ENCODE results near the gene DIAPH2. TPM values are rescaled to one million over a fixed set of nuclear protein-coding genes. Genes with fewer than 3 reads are reported as not detected.

Gene DIAPH2
- total RNA-seq, 1 donor from 2014 or later: 18.9 TPM

GRCh38 chrX:97294041-97294440 is 609.4 kb downstream of the DIAPH2 start:
- Mint-ChIP-seq H3K4me3 (no peak overlapping the region), H3K9me3 (peaks cover 8% of the 10 kb centered on the region), H3K4me1 (ENCODE audit: unreplicated experiment) (peaks cover 9% of the 10 kb centered on the region), H3K27ac (no peak overlapping the region), H3K27me3 (no peaks in the 10 kb centered on the region), H3K36me3 (peaks cover 7% of the 10 kb centered on the region)
- TF ChIP-seq CTCF (conservative IDR thresholded peaks at IDR 0.05): no peak
- no peak for DNase-seq (ENCODE audit: extremely low spot score, unreplicated experiment)

DNA sequence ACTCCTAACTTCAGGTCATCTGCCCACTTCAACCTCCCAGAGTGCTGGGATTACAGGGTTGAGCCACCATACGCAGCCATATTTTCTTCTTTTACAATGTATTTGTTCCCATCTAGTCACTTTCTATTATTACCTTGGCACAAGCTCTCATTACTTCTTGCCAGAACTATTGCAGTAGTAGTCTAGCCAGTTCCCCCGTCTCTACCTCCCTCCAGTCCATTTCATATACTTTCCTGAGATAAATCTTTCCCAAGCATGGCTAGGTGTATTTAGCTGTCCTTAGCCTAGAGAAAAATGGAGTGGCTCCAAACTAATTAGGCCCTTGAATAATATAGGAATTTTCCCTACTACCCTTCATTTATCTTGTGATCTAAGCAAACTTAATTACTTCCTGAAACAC is 611.3 kb downstream of the DIAPH2 start:
- Mint-ChIP-seq H3K4me3 (no peak overlapping the region), H3K4me1 (ENCODE audit: unreplicated experiment) (peaks cover 4% of the 10 kb centered on the region), H3K9me3 (peaks cover 8% of the 10 kb centered on the region), H3K27me3 (no peaks in the 10 kb centered on the region), H3K36me3 (peaks cover 7% of the 10 kb centered on the region), H3K27ac (no peak overlapping the region)
- DNase-seq (ENCODE audit: extremely low spot score, unreplicated experiment): no peak
- no peak for TF ChIP-seq CTCF (conservative IDR thresholded peaks at IDR 0.05)

GRCh38 chrX:97306771-97307470 is 622.3 kb downstream of the DIAPH2 start:
- no peak overlapping the region for H3K27ac Mint-ChIP-seq

GRCh38 chrX:97308171-97308570 is 623.5 kb downstream of the DIAPH2 start:
- H3K36me3 Mint-ChIP-seq: peaks cover 4% of the 10 kb centered on the region
- H3K4me1 Mint-ChIP-seq (ENCODE audit: unreplicated experiment): peaks cover 11% of the 10 kb centered on the region
- no peak for DNase-seq (ENCODE audit: extremely low spot score, unreplicated experiment)
- no peaks in the 10 kb centered on the region for H3K27me3 Mint-ChIP-seq
- TF ChIP-seq CTCF (conservative IDR thresholded peaks at IDR 0.05): no peak
- no peak overlapping the region for H3K4me3 Mint-ChIP-seq
- H3K9me3 Mint-ChIP-seq: peaks cover 9% of the 10 kb centered on the region
- no peak overlapping the region for H3K27ac Mint-ChIP-seq

More at GRCh38 chrX:97306771-97307470, 622.3 kb downstream of the DIAPH2 start:
- TF ChIP-seq CTCF (conservative IDR thresholded peaks at IDR 0.05): no peak
- Mint-ChIP-seq H3K4me1 (ENCODE audit: unreplicated experiment) (peaks cover 11% of the 10 kb centered on the region), H3K36me3 (peaks cover 4% of the 10 kb centered on the region), H3K27me3 (no peaks in the 10 kb centered on the region), H3K4me3 (no peak overlapping the region), H3K9me3 (peaks cover 9% of the 10 kb centered on the region)
- DNase-seq (ENCODE audit: extremely low spot score, unreplicated experiment): no peak

- Mint-ChIP-seq H3K27ac (no peak overlapping the region), H3K36me3 (peaks cover 4% of the 10 kb centered on the region), H3K4me1 (ENCODE audit: unreplicated experiment) (peaks cover 11% of the 10 kb centered on the region), H3K9me3 (peaks cover 8% of the 10 kb centered on the region), H3K27me3 (no peaks in the 10 kb centered on the region), H3K4me3 (no peak overlapping the region)
- TF ChIP-seq CTCF (conservative IDR thresholded peaks at IDR 0.05): no peak
- no peak for DNase-seq (ENCODE audit: extremely low spot score, unreplicated experiment)
Observed at GRCh38 chrX:97309487-97310116, 625.0 kb downstream of the DIAPH2 start.

All from type B pancreatic cell (in vitro differentiated cells).